HEK293 (cell line): ENCODE measurements around the gene SORL1.
A peak's percentile ranks its signal among the peaks of the same experiment; 100 is the strongest.

Experiments used
- EGR2 ChIP-seq: fragments of 450-650 bp; formaldehyde crosslinking; IDR thresholded peaks from 2 replicates; pipeline ENCODE4 v1.5.1; 2016; ENCODE audit warnings: low read depth, missing biosample characterization, missing genetic modification characterization
- ELK4 ChIP-seq: IDR thresholded peaks from 2 replicates; pipeline ENCODE4 v1.6.1; 2011; ENCODE audit warnings: mild to moderate bottlenecking, low read depth, low read length, borderline replicate concordance
- MEIS1 ChIP-seq: sonication (generic); formaldehyde crosslinking; IDR thresholded peaks from 2 replicates; pipeline ENCODE4 v1.8.1; 2022; ENCODE audit warnings: missing genetic modification reagents, mild to moderate bottlenecking, borderline replicate concordance
- PRDM1 ChIP-seq: fragments of 450-650 bp; formaldehyde crosslinking; IDR thresholded peaks from 2 replicates; pipeline ENCODE4; 2016; ENCODE audit warnings: missing biosample characterization, missing genetic modification characterization
- PRDM2 ChIP-seq: fragments of 450-650 bp; formaldehyde crosslinking; IDR thresholded peaks from 2 replicates; pipeline ENCODE4 v1.5.1; 2016; ENCODE audit warnings: missing biosample characterization, missing genetic modification characterization, borderline replicate concordance
- REST ChIP-seq: fragments of 450-650 bp; formaldehyde crosslinking; IDR thresholded peaks from 2 replicates; pipeline ENCODE4 v1.5.1; 2016; ENCODE audit warnings: missing biosample characterization, missing genetic modification characterization
- SCRT1 ChIP-seq: fragments of 450-650 bp; formaldehyde crosslinking; IDR thresholded peaks from 2 replicates; pipeline ENCODE4 v1.5.1; 2016; ENCODE audit warnings: missing biosample characterization, missing genetic modification characterization, borderline replicate concordance
- TSHZ1 ChIP-seq: fragments of 450-650 bp; formaldehyde crosslinking; IDR thresholded peaks from 2 replicates; pipeline ENCODE4 v1.5.1; 2016; ENCODE audit warnings: missing biosample characterization, missing genetic modification characterization, borderline replicate concordance
- YY1 ChIP-seq: fragments of 450-650 bp; formaldehyde crosslinking; IDR thresholded peaks from 2 replicates; pipeline ENCODE4 v1.5.1; 2018; ENCODE audit warnings: missing biosample characterization, missing genetic modification characterization
- ZNF175 ChIP-seq: fragments of 450-650 bp; formaldehyde crosslinking; IDR thresholded peaks from 2 replicates; pipeline ENCODE4 v1.5.1; 2016; ENCODE audit warnings: missing biosample characterization, missing genetic modification characterization
- ZNF324 ChIP-seq: fragments of 450-650 bp; formaldehyde crosslinking; IDR thresholded peaks from 2 replicates; pipeline ENCODE4 v1.5.1; 2016; ENCODE audit warnings: missing biosample characterization, missing genetic modification characterization
- ZNF449 ChIP-seq: fragments of 450-650 bp; formaldehyde crosslinking; IDR thresholded peaks from 2 replicates; pipeline ENCODE4 v1.5.1; 2017; ENCODE audit warnings: missing biosample characterization, mild to moderate bottlenecking, missing genetic modification characterization, moderate library complexity
- ZNF585B ChIP-seq: fragments of 450-650 bp; formaldehyde crosslinking; IDR thresholded peaks from 2 replicates; pipeline ENCODE4 v1.5.1; 2016; ENCODE audit warnings: missing biosample characterization, missing genetic modification characterization
- ZNF654 ChIP-seq: fragments of 450-650 bp; formaldehyde crosslinking; IDR thresholded peaks from 2 replicates; pipeline ENCODE4 v1.5.1; 2016; ENCODE audit warnings: low read depth, missing biosample characterization, missing genetic modification characterization
- ZNF658 ChIP-seq: fragments of 450-650 bp; formaldehyde crosslinking; IDR thresholded peaks from 2 replicates; pipeline ENCODE4; 2016; ENCODE audit warnings: missing biosample characterization, missing genetic modification characterization
- ZNF792 ChIP-seq: fragments of 450-650 bp; formaldehyde crosslinking; IDR thresholded peaks from 2 replicates; pipeline ENCODE4 v1.5.1; 2016; ENCODE audit warnings: missing biosample characterization, missing genetic modification characterization
- ZSCAN30 ChIP-seq: fragments of 450-650 bp; IDR thresholded peaks from 2 replicates; pipeline ENCODE4 v1.5.1; 2018; ENCODE audit warnings: missing biosample characterization, mild to moderate bottlenecking, missing genetic modification characterization, moderate library complexity
- TF ChIP-seq, protein P1 (sequence below): fragments of 450-650 bp; formaldehyde crosslinking; IDR thresholded peaks from 2 replicates; pipeline ENCODE4 v1.5.1; 2017; ENCODE audit warnings: missing biosample characterization, missing genetic modification characterization
- TF ChIP-seq, protein P2 (sequence below): fragments of 450-650 bp; formaldehyde crosslinking; IDR thresholded peaks from 2 replicates; pipeline ENCODE4 v1.5.1; 2016; ENCODE audit warnings: missing biosample characterization, missing genetic modification characterization

SORL1 gene

DNA sequence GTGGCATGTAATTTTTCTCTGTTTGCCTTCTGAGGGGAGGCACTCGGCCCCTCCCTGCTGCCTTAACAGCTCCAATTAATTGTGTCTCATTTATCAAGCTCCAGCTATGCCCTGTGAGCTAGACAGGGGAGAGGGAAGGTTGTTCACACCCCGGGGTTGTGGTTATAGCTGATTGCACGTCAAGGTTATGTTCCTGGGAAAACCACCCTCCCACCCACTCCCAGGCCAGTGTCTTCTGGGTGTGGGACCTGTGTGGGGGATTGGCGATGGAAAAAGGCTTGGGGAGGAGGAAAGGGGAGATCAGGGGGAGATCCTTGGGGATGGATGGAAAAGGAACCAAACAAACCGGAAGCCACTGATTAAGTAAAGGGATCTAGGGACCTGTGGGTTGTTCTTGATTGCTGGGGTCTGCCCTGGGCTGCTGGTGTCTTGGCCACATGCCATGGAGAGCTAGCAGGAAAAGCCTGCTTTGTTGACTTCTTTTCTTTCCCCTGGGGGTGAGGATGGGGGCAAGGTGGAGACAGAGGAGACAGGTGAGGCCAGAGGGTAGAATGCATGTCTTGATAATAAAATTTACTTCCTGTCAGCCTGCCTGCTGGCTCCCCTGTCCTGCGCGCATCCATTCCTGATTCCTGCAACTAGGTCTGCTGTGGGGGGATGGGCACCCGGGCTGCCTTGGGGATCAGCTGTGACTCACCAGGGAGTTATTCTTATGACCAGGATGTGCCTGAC lies 14.1 kb downstream of the SORL1 start (continued):
- TF ChIP-seq REST (tag by site-specific recombination), result no peak
- TF ChIP-seq TSHZ1, result 0 out of 2 replicates have a peak, but pooled peaks have one; percentile 46
- no peak for TF ChIP-seq ZNF585B
- peak; percentile 74; the same call in 1 of the 2 replicates for TF ChIP-seq EGR2 (tag by site-specific recombination)
- peak; percentile 53 for TF ChIP-seq ZSCAN30 (tag by site-specific recombination)
- no peak for TF ChIP-seq ZNF449 (tag by site-specific recombination)
- no peak for TF ChIP-seq ZNF792 (tag by site-specific recombination)
- TF ChIP-seq, protein P1, sequence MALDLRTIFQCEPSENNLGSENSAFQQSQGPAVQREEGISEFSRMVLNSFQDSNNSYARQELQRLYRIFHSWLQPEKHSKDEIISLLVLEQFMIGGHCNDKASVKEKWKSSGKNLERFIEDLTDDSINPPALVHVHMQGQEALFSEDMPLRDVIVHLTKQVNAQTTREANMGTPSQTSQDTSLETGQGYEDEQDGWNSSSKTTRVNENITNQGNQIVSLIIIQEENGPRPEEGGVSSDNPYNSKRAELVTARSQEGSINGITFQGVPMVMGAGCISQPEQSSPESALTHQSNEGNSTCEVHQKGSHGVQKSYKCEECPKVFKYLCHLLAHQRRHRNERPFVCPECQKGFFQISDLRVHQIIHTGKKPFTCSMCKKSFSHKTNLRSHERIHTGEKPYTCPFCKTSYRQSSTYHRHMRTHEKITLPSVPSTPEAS (tag by site-specific recombination), result no peak
- TF ChIP-seq ZNF175, result no peak
- TF ChIP-seq MEIS1, result no peak
- no peak for TF ChIP-seq ZNF654 (tag by site-specific recombination)
- TF ChIP-seq YY1, result no peak
- TF ChIP-seq ELK4, result no peak
- TF ChIP-seq, protein P2, sequence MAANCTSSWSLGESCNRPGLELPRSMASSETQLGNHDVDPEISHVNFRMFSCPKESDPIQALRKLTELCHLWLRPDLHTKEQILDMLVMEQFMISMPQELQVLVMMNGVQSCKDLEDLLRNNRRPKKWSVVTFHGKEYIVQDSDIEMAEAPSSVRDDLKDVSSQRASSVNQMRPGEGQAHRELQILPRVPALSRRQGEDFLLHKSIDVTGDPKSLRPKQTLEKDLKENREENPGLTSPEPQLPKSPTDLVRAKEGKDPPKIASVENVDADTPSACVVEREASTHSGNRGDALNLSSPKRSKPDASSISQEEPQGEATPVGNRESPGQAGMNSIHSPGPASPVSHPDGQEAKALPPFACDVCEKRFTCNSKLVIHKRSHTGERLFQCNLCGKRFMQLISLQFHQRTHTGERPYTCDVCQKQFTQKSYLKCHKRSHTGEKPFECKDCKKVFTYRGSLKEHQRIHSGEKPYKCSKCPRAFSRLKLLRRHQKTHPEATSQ, result no peak
- no peak for TF ChIP-seq PRDM1
- no peak for TF ChIP-seq SCRT1
- TF ChIP-seq ZNF658, result no peak
- no peak for TF ChIP-seq PRDM2
- no peak for TF ChIP-seq ZNF324
